AG04449 (cell line): ENCODE measurements around the gene MRPL9.

ENCODE experiments used
- CTCF ChIA-PET: fragments of 350-600 bp; formaldehyde crosslinking; extraction: SDS; loops from one replicate; lab custom pipeline; 2021; ENCODE audit warnings: antibody characterized with exemption; lab: Yijun Ruan, JAX
- POLR2A ChIA-PET: fragments of 400-600, 350-600 bp; formaldehyde crosslinking; extraction: SDS; loops from one replicate; lab custom pipeline; 2020; ENCODE audit warnings: antibody characterized with exemption, inconsistent platforms; lab: Yijun Ruan, JAX
- DNase-seq: peaks from one replicate; pipeline ENCODE4 v3.0.0-alpha.2; 2010; ENCODE audit warnings: low read depth, low spot score
- H3K4me3 ChIP-seq: 2 replicates; pipeline ENCODE4 v1.5.1; 2011; ENCODE audit warnings: low read depth, mild to moderate bottlenecking, control low read depth, low read length
- CTCF ChIP-seq: IDR thresholded peaks from one replicate; pipeline ENCODE4 v1.5.1; 2011; ENCODE audit warnings: mild to moderate bottlenecking, moderate library complexity, low read length, control low read depth, inconsistent platforms; ENCODE audit not compliant: insufficient read depth; ENCODE audit errors: missing control alignments

MRPL9 gene

DNA sequence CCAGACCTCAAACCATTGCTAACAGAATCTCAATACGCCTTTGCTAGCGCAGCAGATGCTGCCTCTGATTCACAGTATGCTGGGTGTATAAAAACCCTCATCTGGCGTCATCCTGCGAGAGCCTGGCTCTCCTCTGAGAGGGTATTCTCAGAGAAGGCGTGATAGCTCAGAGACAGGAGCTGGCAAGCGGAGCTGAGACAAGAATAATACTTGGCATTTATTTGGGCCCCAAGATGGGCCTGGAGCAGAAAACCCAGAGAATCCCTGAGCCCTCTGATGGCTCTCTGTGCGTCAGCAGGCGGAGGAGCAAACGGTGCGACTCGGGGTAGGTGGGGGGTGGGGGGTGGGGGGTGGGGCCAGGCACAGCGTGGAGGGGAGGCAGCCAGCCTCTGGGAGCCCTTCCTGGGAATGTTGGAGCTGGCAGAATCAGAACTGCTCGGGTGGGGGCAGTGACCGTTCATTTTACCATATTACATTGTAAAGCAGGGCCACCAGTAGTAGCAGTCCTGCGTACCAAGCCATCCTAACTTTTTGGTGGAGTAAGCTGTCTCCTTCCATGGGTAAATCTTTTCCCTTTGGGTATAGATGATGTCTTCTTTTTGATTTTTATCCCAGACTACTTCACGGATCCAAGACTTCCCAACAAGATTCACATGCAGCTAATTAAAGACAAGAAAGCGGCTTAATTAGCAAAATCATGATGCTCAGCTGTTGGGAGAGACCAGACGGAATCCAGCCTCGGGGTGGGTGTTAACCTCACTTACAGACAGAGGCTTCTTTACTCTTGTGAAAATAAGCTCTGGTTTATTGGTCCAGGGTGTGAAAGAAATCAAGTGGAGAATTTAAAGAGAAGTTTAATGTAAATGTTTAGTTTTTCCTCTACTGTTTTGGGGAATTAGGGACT is 34.9 kb downstream of the MRPL9 start:
- no peak for TF ChIP-seq CTCF
- peak; percentile 34 for DNase-seq
- CTCF ChIA-PET: interaction anchor here (0.9 to 3.8 kb wide), 8 partner anchors 9 to 196 kb away, joined by 3 to 29 read pairs (median 8); no protein-coding TSS in a partner anchor
- H3K4me3 ChIP-seq: peak overlapping the region; percentile 32
- POLR2A ChIA-PET: no interaction called here

DNA sequence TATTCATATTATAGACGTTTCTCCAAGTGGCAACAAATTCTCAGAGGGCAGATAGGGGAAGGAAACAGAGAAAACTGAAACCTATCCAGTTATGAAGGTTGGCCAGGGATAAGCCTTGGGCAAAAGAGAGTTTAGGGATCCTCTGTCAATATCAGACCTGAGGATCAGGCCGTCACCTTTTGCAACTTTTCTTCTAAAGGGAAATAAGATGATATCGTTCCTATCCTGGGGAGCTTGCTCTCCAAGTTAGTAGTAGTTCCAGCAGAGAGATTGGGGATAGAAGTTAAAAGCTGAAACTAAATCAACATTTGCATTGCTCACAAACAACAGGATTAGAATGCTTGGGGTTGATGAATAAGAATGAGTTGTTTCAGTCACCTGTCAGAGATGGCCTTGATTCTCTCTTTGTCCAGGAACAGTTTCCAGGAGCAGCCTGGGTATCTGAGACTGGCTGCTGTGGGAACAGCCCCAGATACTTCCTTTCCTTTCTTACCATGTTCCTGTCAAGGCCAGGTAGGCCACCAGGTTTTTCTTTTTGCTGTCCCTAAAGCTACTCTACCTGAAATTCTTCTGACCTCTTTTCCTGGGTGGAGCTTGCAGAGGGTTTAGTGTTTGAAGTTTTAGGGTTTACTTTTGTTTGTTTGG is 39.4 kb downstream of the MRPL9 start:
- DNase-seq: no peak
- ChIA-PET CTCF (interaction anchor here (0.7 to 2.5 kb wide), 3 partner anchors 11 to 191 kb away, joined by 3 to 8 read pairs (median 4); no protein-coding TSS in a partner anchor), POLR2A (no interaction called here)
- H3K4me3 ChIP-seq: no peak overlapping the region
- no peak for TF ChIP-seq CTCF

- no peak for DNase-seq
- POLR2A ChIA-PET: no interaction called here
- H3K4me3 ChIP-seq: peak overlapping the region; percentile 47
- TF ChIP-seq CTCF: no peak
- CTCF ChIA-PET: interaction anchor here (1.4 to 1.6 kb wide), 3 partner anchors 8 to 129 kb away, joined by 4 to 5 read pairs (median 4); no protein-coding TSS in a partner anchor
Measured at GRCh38 chr1:151721788-151722510, 41.3 kb downstream of the MRPL9 start.

DNA sequence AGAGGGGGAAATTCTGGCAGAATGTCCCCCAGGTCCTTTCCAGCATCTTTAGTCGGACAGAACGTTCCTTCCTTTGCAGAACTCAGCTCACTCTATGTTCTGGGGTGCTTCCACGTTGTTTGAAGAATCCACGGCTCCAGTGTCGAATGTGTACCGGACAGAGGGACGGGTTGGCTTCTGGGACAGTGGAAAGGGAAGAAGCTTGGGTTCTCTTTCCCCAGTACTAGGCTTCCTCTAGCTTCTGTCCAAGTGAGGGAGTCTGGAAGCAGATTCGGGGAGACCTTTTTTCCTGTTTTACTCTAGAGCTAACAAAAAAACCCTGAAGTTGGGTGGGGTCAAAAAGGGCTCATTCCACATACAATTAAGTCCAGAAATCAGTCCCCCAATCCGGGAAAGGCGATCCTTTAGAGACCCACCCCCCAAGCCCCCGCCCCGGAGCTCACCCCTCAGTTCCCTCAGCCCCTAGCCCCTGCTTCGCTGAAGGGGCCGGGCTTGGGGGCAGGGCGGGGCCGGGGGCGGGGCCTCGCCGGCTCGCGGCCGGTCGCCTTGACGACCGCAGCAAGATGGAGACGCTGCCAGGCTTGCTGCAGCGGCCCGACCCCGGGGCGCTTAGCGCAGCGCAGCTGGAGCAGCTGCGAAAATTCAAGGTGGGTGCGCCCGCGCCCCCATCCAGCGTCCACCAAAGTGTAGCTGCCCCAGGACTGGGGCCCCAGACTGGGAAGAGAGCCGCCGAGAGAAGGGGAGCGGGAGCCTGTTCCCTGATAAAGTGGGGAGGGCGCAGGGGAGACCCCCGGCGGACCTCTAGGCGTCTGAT is 42.1 kb downstream of the MRPL9 start, which contains the start of gene RIIAD1:
Gene RIIAD1 (plus strand): TSS at position 549 of the 814 bp plus-strand sequence. CDS start 15 bp downstream, at position 564.
- DNase-seq: no peak
- H3K4me3 ChIP-seq: peak within 1 kb of the TSS; percentile 47
- no peak for TF ChIP-seq CTCF
- CTCF ChIA-PET: interaction anchor here (0.9 to 2.4 kb wide), 5 partner anchors 12 to 28 kb away, joined by 3 to 11 read pairs (median 4); no protein-coding TSS in a partner anchor
- POLR2A ChIA-PET: no interaction called here

DNA sequence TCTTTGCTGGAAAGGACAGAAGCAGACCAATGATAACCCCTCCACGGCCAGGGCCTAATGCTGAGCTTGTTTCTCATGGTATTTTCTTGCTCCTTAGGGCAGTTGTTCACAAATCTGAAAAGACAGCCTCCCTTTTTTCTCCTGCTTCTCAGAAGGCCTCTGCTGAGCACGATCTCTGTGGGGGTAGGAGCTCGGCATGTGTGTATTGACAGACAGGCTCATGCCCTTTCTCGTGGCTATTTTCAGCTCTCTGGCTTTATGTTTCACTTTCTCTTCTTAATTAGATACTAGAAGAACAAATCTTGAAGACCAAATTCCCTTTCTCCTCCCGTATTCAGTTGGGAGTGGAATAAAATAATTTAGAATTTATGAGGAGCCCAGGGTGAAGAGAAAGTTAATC is 42.7 kb downstream of the MRPL9 start:
- H3K4me3 ChIP-seq: peak overlapping the region; percentile 28
- ChIA-PET POLR2A (no interaction called here), CTCF (interaction anchor here (0.9 to 2.4 kb wide), 5 partner anchors 13 to 27 kb away, joined by 3 to 11 read pairs (median 4); no protein-coding TSS in a partner anchor)
- no peak for DNase-seq
- TF ChIP-seq CTCF: no peak
